Hindlimb muscle (tissue), 1 donor: Measurements from ENCODE around the gene SLX4IP. TPM values are rescaled to one million over a fixed set of nuclear protein-coding genes. Genes with fewer than 3 reads are reported as not detected.

ENCODE experiments used
- DNase-seq: peaks from one replicate; pipeline ENCODE4 v3.0.0-alpha.2; 2013
- polyA plus RNA-seq: library from polyadenylated mRNA; unstranded; fragments of 120-200 nt; gene quantifications from one replicate; pipeline ENCODE4 v1.2.1, GENCODE V29; 2013; ENCODE audit not compliant: insufficient read length

SLX4IP gene
- polyA plus RNA-seq, 1 donor = 4.9 TPM

GRCh38 chr20:10524034-10524476 lies 89.0 kb downstream of the SLX4IP start:
- DNase-seq = peak; percentile 81

GRCh38 chr20:10524643-10525042 lies 89.5 kb downstream of the SLX4IP start:
- no peak for DNase-seq

- no peak for DNase-seq
Measured at GRCh38 chr20:10527781-10528180, 92.7 kb downstream of the SLX4IP start.

GRCh38 chr20:10530883-10531282 lies 95.8 kb downstream of the SLX4IP start:
- DNase-seq = no peak

GRCh38 chr20:10531848-10532247 lies 96.7 kb downstream of the SLX4IP start:
- no peak for DNase-seq

GRCh38 chr20:10532361-10532760 lies 97.3 kb downstream of the SLX4IP start:
- no peak for DNase-seq

- DNase-seq = peak; percentile 38
Measured at GRCh38 chr20:10536531-10536930, 101.4 kb downstream of the SLX4IP start.

GRCh38 chr20:10537850-10538480 lies 102.9 kb downstream of the SLX4IP start:
- no peak for DNase-seq

- no peak for DNase-seq
Measured at GRCh38 chr20:10538768-10539167, 103.7 kb downstream of the SLX4IP start.

- DNase-seq = no peak
Measured at GRCh38 chr20:10539818-10540553, 104.9 kb downstream of the SLX4IP start.

GRCh38 chr20:10540636-10541493 lies 105.8 kb downstream of the SLX4IP start:
- DNase-seq = no peak

- DNase-seq = no peak
Measured at GRCh38 chr20:10541668-10542411, 106.7 kb downstream of the SLX4IP start.

GRCh38 chr20:10542442-10542841 lies 107.3 kb downstream of the SLX4IP start:
- DNase-seq = no peak

GRCh38 chr20:10543480-10543879 lies 108.4 kb downstream of the SLX4IP start:
- DNase-seq = no peak

GRCh38 chr20:10547276-10548114 lies 112.4 kb downstream of the SLX4IP start:
- no peak for DNase-seq

- no peak for DNase-seq
Measured at GRCh38 chr20:10549511-10549910, 114.4 kb downstream of the SLX4IP start.

GRCh38 chr20:10550204-10551118 lies 115.4 kb downstream of the SLX4IP start:
- no peak for DNase-seq

GRCh38 chr20:10551732-10552724 lies 116.9 kb downstream of the SLX4IP start:
- DNase-seq = no peak
